HG03196 (cell line): ENCODE results near the gene PDHA2.
"Not testable (repeated sequence)": the region's sequence is repeated elsewhere in the genome, so short reads cannot be mapped to it uniquely, and the experiment has no call there.

Experiments used
- ATAC-seq: cut with Tn5 transposase; IDR thresholded peaks from one replicate; pipeline ENCODE4 v1.9.1; 2021; ENCODE audit not compliant: unreplicated experiment

The PDHA2 gene

GRCh38 chr4:95839891-95840290, at the start of gene PDHA2:
Gene PDHA2, plus strand, starts transcription at chr4:95840093. Its CDS starts 58 bp downstream, at chr4:95840151.
- ATAC-seq, result no peak

- no peak for ATAC-seq
Measured at GRCh38 chr4:95798003-95798402, 41.9 kb upstream of the PDHA2 start.

DNA sequence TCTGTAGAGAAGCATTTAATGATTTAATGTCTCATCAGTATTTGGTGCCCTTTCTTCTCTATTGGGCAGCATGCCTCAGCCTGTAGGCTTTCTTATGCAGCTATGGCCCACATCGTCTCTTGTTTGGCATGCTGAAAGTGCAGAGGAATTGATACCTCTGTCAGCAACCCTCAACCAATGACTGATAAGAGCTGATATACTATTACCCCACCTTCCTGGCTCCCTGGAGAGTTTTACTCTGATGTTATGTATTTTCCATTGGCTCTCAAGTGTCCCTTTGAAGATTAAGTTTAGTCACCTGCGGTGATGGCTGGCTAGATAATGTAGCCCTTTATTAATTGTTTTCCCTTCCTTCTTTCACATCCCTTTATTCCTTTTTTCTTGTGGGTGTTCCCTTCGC, 41.2 kb upstream of the PDHA2 start:
- ATAC-seq, result no peak

DNA sequence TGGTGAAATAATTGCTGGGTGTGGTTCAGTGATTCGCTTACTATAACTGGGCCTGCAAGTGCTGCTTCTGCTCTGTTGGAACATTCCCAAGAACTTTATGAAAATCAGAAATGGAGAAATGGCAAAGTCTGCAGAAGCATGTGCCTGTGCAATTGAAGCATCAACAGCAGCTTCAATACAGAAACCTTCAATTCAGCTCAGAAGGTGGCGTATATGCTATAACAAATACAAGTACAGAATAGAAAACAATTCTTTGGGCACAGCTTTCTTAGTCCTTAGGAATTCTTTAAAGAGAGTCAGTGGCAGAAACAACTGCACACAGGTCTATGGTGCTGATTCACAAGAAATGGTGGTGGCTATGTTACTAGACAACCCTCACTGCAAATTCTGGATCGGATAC, 18.0 kb upstream of the PDHA2 start:
- ATAC-seq, result no peak

- no peak for ATAC-seq
Measured at GRCh38 chr4:95825546-95825945, 14.3 kb upstream of the PDHA2 start.

DNA sequence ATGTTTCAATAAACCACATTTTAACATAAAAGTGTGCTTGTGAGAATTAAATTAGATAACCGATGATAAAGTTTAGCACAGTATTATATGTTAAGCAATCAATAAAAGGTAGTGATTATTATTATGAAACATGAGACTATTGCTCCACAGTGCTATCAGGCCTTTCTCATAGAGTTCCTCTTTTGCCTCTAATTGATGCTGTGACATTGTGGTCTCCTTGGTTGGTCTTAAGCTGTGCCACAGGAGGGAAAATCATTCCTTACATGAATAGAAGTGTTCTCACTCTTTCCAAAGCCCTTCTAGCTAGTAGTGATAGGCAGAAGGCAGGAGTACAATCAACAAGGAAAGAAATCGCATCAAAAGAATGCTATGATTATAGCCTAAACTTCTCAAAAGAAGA, 9.2 kb upstream of the PDHA2 start:
- ATAC-seq, result no peak

DNA sequence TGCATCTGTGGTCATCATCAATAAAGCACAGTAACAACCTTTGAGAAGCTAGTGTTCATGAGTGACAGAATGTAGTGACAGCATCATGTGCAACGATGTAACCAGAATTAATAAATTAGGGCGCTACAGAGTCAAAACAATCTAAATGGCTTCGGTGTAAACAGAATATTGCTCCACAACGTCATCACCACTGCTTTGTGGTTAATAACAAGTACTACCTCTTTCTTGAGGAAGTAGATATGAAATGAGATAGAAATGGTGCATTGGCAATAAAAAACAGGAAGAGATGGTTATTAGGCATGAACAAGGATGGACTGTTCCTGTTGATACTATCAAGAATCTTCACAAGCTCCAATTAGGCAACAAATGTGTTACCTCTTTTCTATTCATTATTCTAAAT, 8.7 kb upstream of the PDHA2 start:
- no peak for ATAC-seq

GRCh38 chr4:95833711-95834194, 6.1 kb upstream of the PDHA2 start:
- ATAC-seq, result no peak

GRCh38 chr4:95835672-95836071, 4.2 kb upstream of the PDHA2 start:
- ATAC-seq, result no peak

DNA sequence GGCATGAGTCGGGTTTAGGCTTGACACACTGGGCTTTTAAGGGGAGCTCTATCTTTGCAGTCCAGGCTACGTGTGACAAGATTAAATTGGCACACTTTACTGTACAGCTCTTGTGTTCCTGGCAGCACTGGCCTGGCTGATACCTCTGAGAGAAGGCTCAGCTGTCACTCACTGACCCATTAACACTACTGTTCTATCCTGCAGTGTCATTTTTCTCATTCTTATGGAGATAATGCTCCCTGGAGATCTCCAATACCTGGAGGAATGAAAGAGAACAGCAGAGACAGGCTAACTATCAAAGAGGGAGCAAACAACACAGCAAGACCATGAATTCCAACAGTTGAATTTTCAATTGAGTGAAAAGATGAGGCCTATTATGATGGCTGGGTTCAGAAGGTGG, 1.7 kb upstream of the PDHA2 start:
- no peak for ATAC-seq

GRCh38 chr4:95847908-95848460, 8.1 kb downstream of the PDHA2 start:
- no peak for ATAC-seq

GRCh38 chr4:95850161-95850560, 10.3 kb downstream of the PDHA2 start:
- no peak for ATAC-seq

- no peak for ATAC-seq
Measured at GRCh38 chr4:95857761-95858160, 17.9 kb downstream of the PDHA2 start.

DNA sequence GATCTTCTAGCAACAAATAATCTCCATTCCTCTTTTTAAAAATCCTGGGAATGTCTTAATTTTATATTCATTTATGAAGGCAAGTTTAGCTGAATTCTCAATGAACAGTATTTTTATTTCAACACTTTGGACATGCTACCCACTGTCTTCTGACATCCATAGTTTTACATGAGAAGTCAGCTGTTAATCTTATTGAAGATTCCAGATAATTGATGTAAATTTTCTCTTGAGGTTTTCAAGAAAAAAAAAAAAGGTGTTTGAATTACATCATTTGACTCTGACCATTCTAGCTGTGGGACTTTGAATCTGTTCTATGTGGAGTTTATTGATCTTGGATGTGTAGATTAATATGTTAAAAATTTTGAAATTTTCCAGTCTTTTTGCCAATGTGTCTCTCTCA, 28.0 kb downstream of the PDHA2 start:
- no peak for ATAC-seq

DNA sequence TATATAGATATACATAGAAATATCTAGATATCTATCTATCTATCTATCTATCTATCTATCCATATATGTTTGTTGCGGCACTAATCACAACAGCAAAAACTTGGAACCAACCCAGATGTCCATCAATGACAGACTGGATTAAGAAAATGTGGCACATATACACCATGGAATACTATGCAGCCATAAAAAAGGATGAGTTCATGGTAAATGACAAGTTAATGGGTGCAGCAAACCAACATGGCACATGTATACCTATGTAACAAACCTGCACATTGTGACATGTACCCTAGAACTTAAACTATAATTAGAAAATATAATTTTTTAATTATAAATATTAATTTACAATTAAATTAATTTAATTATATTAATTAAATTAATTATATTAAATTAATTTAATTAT, 29.5 kb downstream of the PDHA2 start:
- ATAC-seq, result not testable (repeated sequence)

- ATAC-seq, result no peak
Measured at GRCh38 chr4:95869961-95870500, 30.1 kb downstream of the PDHA2 start.

DNA sequence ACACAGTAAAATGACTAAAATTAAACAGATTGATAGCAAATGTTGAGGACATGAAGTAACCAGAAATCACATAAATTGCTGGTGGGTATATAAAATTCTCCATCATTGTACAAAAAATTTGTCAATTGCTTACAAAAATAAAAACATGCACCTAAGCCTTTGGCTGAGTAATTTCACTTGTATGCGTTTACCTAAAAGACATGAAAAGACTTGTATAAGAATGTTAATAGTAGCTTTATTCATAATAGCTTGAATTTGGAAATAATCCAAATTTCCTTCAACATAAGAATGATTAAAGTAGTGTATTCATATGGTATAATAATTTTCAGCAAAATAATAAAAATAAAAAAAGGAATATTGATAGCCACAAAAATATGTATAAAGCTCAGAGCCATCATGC, 37.7 kb downstream of the PDHA2 start:
- ATAC-seq, result no peak

- ATAC-seq, result no peak
Measured at GRCh38 chr4:95887551-95887950, 47.7 kb downstream of the PDHA2 start.

DNA sequence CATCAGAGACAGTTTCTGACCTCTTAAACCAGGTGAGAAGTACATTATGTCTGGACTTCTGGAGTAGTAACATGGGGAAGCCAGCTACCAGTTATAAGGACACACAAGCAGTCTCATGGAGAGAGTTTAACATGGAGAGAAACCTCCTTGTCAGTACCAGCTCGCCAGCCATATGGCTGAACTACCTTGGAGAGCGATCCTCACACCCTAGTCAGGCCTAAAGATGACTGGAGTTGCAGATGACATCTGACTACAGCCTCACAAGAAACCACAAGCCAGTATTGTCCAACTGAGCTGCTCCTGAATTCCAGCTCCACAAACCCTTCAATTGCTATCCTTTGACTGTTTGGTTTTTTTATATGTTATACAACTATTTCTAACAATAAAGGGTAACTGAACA, 49.8 kb downstream of the PDHA2 start:
- ATAC-seq, result no peak
